H1 (cell line): ENCODE measurements around the gene RHOV. TPM values are rescaled to one million over a fixed set of nuclear protein-coding genes. Genes with fewer than 3 reads are reported as not detected.
A peak's percentile ranks its signal among the peaks of the same experiment; 100 is the strongest.

Source experiments
- BACH1 ChIP-seq: IDR thresholded peaks from 2 replicates; pipeline ENCODE4 v1.6.1; 2012; ENCODE audit warnings: low read length, improper control_type of control experiment
- CREB1 ChIP-seq: IDR thresholded peaks from 2 replicates; pipeline ENCODE4 v1.6.1; 2012; ENCODE audit warnings: inconsistent platforms
- EP300 ChIP-seq, 2 experiments: IDR thresholded peaks; 1 replicate in 1 of 2; 2 replicates in 1 of 2; pipeline ENCODE4 v1.6.1; 2011 to 2012; ENCODE audit warnings: low read depth in 2 of 2, low read length in 2 of 2, mild to moderate bottlenecking in 2 of 2, borderline replicate concordance in 1 of 2, inconsistent platforms in 1 of 2, moderate library complexity in 1 of 2
- GABPA ChIP-seq: IDR thresholded peaks from 2 replicates; pipeline ENCODE4 v1.6.1; 2011; ENCODE audit warnings: mild to moderate bottlenecking, low read length, moderate library complexity, borderline replicate concordance; ENCODE audit not compliant: insufficient read depth
- GTF2F1 ChIP-seq: IDR thresholded peaks from 2 replicates; pipeline ENCODE4 v1.6.1; 2012; ENCODE audit warnings: low read depth, low read length, improper control_type of control experiment, borderline replicate concordance
- JUN ChIP-seq: IDR thresholded peaks from 2 replicates; pipeline ENCODE4 v1.6.1; 2011; ENCODE audit warnings: low read depth, mild to moderate bottlenecking, improper control_type of control experiment, low read length
- KDM5A ChIP-seq: fragments of 200-600 bp; IDR thresholded peaks from 2 replicates; pipeline ENCODE4 v1.7.1; 2012; ENCODE audit warnings: mild to moderate bottlenecking, low read length, inconsistent platforms, mixed read lengths
- PHF8 ChIP-seq: fragments of 200-600 bp; sonication (generic); conservative IDR thresholded peaks from 2 replicates; pipeline ENCODE4 v1.7.1; 2012; ENCODE audit warnings: low read depth, mild to moderate bottlenecking, inconsistent platforms, low read length, moderate library complexity
- POLR2AphosphoS5 ChIP-seq: IDR thresholded peaks from 2 replicates; pipeline ENCODE4 v1.6.1; 2011; ENCODE audit warnings: low read depth, low read length
- RBBP5 ChIP-seq: IDR thresholded peaks from 2 replicates; pipeline ENCODE4 v1.7.1; 2012; ENCODE audit warnings: low read depth, mild to moderate bottlenecking, inconsistent platforms, low read length, moderate library complexity, borderline replicate concordance
- TEAD4 ChIP-seq: IDR thresholded peaks from 2 replicates; pipeline ENCODE4 v1.6.1; 2012; ENCODE audit warnings: low read depth, low read length, inconsistent platforms, mixed read lengths
- polyA plus RNA-seq, 7 experiments: library from polyadenylated mRNA; depleted of rRNA in 3 of 7; stranded (reverse) in 5 of 7; unstranded in 2 of 7; fragments of >200 nt in 5 of 7; fragments of 200-250 nt in 2 of 7; gene quantifications; 1 replicate in 5 of 7; 2 replicates in 1 of 7; 4 replicates in 1 of 7; pipeline versions ENCODE4 v1.2.1 to v1.2.3, GENCODE V29; 2011 to 2013; ENCODE audit warnings: missing spikeins in 2 of 7, mixed read lengths in 2 of 7
- total RNA-seq: library from RNA; stranded (reverse); fragmentation: NEBNext Ultra II Directional; extraction: Animal tissue kit (Norgen Biotek cat#: 25700); gene quantifications from 2 replicates; pipeline ENCODE4 v1.2.1, GENCODE V29; 2021
- TF ChIP-seq, protein P1 (sequence below), 3 experiments: IDR thresholded peaks; 1 replicate in 2 of 3; 2 replicates in 1 of 3; pipeline versions ENCODE4 v1.5.1 to v1.6.1; 2011; ENCODE audit warnings: low read length in 3 of 3, mild to moderate bottlenecking in 3 of 3, inconsistent platforms in 2 of 3, low read depth in 1 of 3, moderate library complexity in 1 of 3; ENCODE audit not compliant: insufficient read depth in 1 of 3; ENCODE audit errors: control extremely low read depth in 1 of 3

RHOV gene
- total and polyA plus RNA-seq, 2 of the 8 experiments (the other 6 are each of a cell fraction or from before 2014, with no cell fraction given), result 1.5 to 2.7 TPM

DNA sequence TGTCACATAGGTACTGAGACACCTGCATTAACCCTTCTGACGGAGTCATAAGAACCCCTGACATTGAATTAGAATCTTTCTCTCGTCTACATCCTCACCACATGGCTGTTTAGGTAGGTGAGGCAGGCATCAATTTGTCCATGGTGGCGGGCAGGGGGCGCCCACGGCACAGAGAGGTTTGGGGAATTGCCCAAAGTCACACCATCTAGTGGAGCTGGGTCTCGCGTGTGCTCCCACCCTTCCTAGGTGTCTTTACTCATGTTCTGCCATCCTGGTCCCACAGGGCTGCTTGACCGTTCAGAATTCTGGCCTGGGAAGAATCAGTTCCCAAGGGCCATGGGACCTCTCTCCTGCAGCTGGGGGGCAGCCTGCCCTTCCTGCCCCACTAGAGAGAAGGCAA is 40.5 kb upstream of the RHOV start (continued):
- TF ChIP-seq GTF2F1 (no peak), CREB1 (no peak), KDM5A (no peak), RBBP5 (no peak), GABPA (no peak), TEAD4 (no peak), POLR2AphosphoS5 (no peak), JUN (no peak), BACH1 (no peak), PHF8 (no peak), EP300 (IDR thresholded peaks at IDR 0.05; ENCODE audit: borderline replicate concordance in 1 of 2, low read depth in 2 of 2, low read length in 2 of 2) (no peak)
- TF ChIP-seq, protein P1, sequence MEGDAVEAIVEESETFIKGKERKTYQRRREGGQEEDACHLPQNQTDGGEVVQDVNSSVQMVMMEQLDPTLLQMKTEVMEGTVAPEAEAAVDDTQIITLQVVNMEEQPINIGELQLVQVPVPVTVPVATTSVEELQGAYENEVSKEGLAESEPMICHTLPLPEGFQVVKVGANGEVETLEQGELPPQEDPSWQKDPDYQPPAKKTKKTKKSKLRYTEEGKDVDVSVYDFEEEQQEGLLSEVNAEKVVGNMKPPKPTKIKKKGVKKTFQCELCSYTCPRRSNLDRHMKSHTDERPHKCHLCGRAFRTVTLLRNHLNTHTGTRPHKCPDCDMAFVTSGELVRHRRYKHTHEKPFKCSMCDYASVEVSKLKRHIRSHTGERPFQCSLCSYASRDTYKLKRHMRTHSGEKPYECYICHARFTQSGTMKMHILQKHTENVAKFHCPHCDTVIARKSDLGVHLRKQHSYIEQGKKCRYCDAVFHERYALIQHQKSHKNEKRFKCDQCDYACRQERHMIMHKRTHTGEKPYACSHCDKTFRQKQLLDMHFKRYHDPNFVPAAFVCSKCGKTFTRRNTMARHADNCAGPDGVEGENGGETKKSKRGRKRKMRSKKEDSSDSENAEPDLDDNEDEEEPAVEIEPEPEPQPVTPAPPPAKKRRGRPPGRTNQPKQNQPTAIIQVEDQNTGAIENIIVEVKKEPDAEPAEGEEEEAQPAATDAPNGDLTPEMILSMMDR (IDR thresholded peaks at IDR 0.05; ENCODE audit: control extremely low read depth in 1 of 3, insufficient read depth in 1 of 3, low read depth in 1 of 3, low read length in 3 of 3), result peak in 2 of 3 experiments; percentile 55 to 77; a peak in 3 of 4 replicates
- TF ChIP-seq, all 59 proteins: peak for 3
